Measurements from ENCODE around the gene HOXD10.

Gene HOXD10

GRCh38 chr2:176123411-176124109 lies 7.0 kb downstream of the HOXD10 start:
- DNase-seq (ENCODE audit: low read depth in 2 of 2), result no peak

DNA sequence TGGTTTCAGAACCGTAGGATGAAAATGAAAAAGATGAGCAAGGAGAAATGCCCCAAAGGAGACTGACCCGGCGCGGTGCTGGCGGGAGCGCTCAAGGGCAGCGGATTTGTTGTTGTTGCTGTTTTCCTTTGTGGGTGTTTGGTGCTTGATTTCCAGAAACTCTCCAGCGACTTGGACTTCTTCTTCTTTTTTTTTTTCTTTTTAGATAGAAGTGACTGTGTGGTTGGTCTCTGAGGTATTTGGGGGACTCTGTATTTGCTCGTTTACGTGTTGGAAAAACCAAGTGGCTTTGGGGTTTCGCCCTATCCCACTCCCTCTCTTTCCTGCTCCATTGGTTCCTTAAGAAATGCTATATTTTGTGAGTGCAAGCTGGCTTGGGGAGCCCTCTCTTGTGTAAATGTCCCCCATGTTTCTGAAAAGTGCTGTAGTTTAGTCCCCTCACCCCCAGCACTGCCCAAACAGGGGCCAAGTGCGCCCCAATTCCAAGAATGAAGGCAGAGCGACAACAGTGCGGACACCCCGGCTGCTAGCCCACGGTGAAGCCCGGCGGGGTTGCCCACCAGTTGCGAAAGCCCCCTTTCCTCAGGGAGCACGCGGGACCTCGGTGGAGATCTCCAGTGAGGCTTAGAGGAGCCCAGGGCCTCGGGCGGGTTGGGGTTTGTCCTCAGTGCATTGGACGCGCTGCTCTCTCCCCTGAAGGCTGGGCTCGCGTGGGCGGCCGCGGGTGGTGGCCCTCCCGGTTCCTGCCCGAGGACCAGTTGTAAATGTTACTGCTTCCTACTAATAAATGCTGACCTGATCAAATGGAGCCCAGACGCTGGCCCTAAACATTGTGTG lies 7.8 kb downstream of the HOXD10 start:
- no peak for DNase-seq (ENCODE audit: low read depth in 2 of 2)

DNA sequence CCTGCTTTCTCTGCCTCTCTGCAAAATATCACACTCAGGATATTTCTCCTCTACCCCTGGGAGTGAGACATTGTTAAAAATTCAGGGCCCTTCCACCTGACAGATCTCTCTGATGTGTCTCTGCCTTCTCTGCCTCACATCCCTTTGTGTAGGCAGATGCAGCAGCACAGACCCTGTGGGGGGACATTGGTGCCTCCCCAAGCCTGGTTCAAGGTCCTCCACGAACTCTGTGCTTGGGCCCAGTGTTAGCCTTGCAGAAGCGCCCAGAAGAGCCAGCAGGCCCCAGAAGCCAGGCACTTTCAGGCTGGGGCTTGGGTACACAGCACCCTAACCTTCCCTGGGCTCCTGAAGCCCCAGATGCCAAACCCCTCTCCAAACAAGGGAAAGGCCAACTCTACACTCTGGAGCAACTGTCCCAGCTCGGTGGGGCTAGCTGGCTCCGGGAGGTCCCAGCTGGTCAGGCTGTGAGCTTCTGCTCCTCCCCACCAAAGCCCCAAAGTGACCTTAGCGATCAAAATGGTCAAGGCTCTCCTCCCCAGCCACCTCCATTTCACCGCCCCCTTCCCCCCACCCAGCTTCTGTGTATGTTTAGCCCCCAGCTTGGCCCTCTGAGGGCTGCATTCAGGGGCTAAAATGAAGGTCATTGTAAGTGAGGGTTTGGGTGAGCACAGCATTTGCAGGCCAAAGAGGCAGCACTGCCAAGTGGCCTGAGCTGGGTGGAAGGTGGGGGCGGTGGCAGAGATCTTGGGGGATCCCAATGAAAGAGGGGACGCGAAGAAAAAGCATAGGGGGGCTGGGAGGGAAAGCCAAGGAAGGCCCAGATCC lies 8.6 kb downstream of the HOXD10 start:
- no peak for DNase-seq (ENCODE audit: low read depth in 2 of 2)

DNA sequence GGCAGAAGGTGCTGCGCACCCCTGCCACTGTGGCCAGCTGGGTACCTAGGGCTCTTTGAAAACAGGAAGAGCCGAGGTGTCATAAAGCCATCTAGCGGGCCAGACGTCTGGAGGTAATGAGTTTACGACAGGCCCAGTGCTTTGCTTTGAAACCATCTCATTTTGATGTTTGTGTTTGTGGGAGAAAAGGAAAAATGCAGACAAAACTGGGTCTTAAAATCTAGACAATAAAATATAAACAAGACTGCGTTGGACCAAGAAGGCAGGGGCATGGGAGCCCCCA lies 9.1 kb downstream of the HOXD10 start:
- no peak for DNase-seq (ENCODE audit: low read depth in 2 of 2)

DNA sequence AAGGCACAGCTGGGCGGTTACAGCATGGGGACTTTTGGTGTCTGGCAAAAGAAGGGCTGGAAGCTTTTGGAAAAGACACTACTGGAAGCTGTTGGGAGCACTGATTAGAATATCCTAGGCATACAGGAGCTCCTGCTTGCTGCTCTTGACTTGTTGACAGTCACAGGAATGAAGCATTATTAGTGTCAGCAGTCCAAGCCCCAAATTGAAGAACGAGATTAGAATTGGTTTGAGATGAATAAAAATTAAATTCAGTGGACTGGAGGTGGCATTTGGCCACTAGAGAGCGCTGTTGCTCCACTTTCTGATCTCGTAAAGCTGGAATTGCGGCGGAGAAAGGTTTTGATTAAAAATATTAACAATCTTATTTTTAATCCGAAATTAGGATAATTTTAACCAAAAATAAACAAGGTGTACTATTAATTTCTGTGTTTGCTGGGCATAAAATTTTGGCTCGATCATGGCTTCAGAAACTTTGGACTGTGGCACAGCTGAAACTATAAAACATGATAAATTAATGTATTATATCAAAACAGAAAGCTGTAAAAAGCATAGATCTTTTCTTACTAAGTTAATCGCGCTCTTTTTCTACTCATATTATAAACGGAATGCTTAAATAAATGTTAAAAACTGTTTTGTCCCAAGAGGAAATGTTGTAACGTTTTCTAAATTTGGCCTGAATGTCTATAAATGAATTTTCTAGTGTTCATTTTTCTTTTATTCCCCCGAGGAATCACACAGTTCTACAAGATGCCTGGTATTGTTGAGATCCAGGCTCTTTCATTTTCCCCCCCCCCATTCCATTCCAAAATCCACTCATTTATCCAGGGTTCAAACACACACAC lies 10.6 kb downstream of the HOXD10 start:
- peak; percentile 43 to 57 for DNase-seq (ENCODE audit: low read depth in 2 of 2)

GRCh38 chr2:176127774-176128072 lies 11.1 kb downstream of the HOXD10 start:
- DNase-seq (ENCODE audit: low read depth in 2 of 2), result no peak

- no peak for DNase-seq (ENCODE audit: low read depth in 2 of 2)
These were observed 11.8 kb downstream of the HOXD10 start for GRCh38 chr2:176128172-176128981.

GRCh38 chr2:176128982-176129796 lies 12.6 kb downstream of the HOXD10 start, which contains the start of gene HOXD8:
HOXD8 (plus strand) TSS chr2:176129705; CDS start chr2:176130367, 662 bp downstream.
- no peak for DNase-seq (ENCODE audit: low read depth in 2 of 2)

GRCh38 chr2:176129813-176130146 lies 13.2 kb downstream of the HOXD10 start:
- no peak for DNase-seq (ENCODE audit: low read depth in 2 of 2)

DNA sequence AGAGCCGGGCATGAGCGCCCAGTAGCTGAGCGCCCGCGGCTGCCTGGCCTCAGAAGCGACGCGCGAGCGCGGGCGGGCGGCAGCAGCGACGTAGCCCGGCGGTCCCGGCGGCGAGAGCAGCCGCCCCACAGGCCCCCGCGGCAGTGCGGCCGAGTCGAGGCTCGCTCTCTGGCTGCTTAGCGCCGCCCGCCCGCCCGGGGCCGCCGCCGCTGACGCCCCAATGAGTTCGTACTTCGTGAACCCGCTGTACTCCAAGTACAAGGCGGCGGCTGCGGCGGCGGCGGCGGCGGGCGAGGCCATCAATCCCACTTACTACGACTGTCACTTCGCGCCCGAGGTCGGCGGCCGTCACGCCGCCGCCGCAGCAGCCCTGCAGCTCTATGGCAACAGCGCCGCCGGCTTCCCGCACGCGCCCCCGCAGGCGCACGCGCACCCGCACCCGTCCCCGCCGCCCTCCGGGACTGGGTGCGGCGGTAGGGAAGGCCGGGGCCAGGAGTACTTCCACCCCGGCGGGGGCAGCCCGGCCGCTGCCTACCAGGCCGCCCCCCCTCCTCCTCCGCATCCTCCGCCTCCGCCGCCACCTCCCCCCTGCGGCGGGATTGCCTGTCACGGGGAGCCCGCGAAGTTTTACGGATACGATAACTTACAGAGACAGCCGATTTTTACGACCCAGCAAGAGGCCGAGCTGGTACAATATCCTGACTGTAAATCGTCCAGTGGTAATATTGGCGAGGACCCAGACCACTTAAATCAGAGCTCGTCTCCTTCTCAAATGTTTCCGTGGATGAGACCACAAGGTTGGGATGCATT lies 13.8 kb downstream of the HOXD10 start:
- no peak for DNase-seq (ENCODE audit: low read depth in 2 of 2)

- DNase-seq (ENCODE audit: low read depth in 2 of 2), result no peak
These were observed 14.6 kb downstream of the HOXD10 start for GRCh38 chr2:176130957-176131847.

GRCh38 chr2:176131848-176132158 lies 15.2 kb downstream of the HOXD10 start:
- DNase-seq (ENCODE audit: low read depth in 2 of 2), result no peak

DNA sequence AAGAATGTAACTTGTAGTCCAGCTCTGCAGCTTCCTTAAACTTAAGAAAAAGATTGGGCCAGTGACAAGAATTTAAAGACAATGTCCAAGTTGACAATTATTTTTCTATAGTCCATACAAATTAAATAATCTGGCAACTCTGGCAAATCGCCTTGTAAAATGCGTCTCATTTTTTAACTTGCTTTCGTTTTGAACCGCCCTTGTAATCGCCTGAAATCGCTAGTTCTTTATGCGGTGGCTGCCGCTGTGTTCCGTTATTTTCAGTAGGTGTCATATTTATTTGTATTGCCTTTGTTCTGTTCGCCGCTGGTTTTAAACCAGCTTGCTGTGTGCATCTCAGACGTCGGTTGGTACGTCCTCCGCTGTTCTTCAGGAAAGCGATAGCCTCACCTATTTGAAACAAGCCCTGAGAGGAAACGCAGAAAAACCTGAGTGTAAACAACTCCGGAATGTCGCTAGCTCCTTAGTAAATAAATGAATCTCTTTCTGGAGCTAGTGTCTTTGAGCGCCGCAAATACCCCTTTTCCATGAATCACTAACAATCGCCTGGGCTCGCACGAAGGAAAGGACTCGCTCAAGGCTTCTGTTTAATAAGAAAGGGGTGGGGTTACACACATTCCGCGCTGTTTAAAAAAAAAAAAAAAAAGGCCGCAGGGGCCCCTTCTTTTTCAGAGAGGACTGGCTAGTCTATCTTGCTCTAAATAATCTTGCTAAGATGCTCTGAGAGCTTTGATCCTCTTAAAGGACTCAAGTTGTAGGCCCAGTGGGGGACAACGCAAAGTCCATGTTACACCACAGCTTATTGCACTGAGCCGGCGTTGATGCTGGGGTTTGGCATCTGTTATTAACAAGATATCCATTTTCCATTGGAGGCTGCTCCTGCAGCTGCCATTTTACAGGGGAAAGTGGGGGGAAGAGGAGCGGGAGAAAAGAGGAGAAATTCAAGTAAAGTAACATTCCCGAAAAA lies 15.9 kb downstream of the HOXD10 start:
- no peak for DNase-seq (ENCODE audit: low read depth in 2 of 2)

DNA sequence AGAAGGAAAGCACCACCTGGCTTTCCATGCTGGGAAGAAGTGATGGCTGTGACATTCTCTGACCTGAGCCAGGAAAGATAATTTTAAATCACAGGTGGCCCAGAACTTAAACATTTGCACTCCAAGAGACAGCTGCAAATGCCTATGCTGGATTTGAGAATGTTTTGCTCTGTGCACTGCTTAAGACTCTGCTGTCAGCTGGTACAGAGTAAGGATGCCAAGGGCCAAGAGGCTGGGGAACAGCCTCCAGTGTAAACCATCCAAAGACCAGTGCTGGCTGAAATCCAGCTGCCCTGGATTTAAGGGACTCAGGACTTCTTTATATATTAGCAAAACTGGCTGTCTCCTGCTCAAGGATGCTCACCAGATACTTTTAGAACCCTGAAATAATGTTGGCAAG lies 16.8 kb downstream of the HOXD10 start:
- DNase-seq (ENCODE audit: low read depth in 2 of 2), result no peak

GRCh38 chr2:176134035-176134434 lies 17.5 kb downstream of the HOXD10 start:
- DNase-seq (ENCODE audit: low read depth in 2 of 2), result no peak

DNA sequence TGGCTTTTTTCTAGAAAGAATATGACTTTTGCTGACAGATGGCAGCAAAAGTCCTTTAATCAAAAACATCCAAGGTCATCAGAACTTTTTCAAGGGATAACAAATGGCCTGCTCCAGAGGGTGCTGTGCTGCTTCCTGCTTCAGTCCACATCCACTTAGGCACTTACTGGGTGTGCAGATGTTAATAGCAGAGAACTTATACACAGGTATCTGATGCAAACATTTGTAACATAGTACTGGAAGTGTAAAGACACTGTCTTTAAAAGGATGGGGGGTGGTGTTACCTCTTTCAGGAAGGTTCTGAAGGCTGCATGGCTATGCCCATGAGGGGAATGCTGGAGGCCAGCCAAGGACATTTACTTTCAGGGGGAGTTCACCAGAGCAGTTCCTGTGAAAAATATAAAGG lies 18.5 kb downstream of the HOXD10 start:
- DNase-seq (ENCODE audit: low read depth in 2 of 2), result no peak

Measured in stimulated activated CD8-positive, alpha-beta memory T cell treated with anti-CD3 and anti-CD28 coated beads, Interleukin-2, amount 100 ng/mL, for 1 hour (primary cell).